ENCODE results near the gene BCL2L13.

The BCL2L13 gene

GRCh38 chr22:17647452-17647851 lies 8.9 kb downstream of the BCL2L13 start:
- H3K4me1 ChIP-seq: no peaks in the 10 kb centered on the region
- H3K36me3 ChIP-seq: no peaks in the 10 kb centered on the region
- no peak overlapping the region for H3K27ac ChIP-seq
- intact Hi-C loops (cut with DNase I; ENCODE audit: low total_unique reads): no loop called here
- no peak overlapping the region for H3K4me3 ChIP-seq
- no peaks in the 10 kb centered on the region for H3K9me3 ChIP-seq
- no peaks in the 10 kb centered on the region for H3K27me3 ChIP-seq
- TF ChIP-seq, protein P1, sequence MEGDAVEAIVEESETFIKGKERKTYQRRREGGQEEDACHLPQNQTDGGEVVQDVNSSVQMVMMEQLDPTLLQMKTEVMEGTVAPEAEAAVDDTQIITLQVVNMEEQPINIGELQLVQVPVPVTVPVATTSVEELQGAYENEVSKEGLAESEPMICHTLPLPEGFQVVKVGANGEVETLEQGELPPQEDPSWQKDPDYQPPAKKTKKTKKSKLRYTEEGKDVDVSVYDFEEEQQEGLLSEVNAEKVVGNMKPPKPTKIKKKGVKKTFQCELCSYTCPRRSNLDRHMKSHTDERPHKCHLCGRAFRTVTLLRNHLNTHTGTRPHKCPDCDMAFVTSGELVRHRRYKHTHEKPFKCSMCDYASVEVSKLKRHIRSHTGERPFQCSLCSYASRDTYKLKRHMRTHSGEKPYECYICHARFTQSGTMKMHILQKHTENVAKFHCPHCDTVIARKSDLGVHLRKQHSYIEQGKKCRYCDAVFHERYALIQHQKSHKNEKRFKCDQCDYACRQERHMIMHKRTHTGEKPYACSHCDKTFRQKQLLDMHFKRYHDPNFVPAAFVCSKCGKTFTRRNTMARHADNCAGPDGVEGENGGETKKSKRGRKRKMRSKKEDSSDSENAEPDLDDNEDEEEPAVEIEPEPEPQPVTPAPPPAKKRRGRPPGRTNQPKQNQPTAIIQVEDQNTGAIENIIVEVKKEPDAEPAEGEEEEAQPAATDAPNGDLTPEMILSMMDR (IDR thresholded peaks at IDR 0.05): no peak
- DNase-seq: no peak

- Histone ChIP-seq H3K4me1 (no peaks in the 10 kb centered on the region), H3K27me3 (no peaks in the 10 kb centered on the region), H3K36me3 (no peaks in the 10 kb centered on the region), H3K4me3 (no peak overlapping the region), H3K27ac (no peak overlapping the region), H3K9me3 (no peaks in the 10 kb centered on the region)
- intact Hi-C loops (cut with DNase I; ENCODE audit: low total_unique reads): no loop called here
- no peak for DNase-seq
- TF ChIP-seq, protein P1 (IDR thresholded peaks at IDR 0.05): no peak
These were observed 9.4 kb downstream of the BCL2L13 start for GRCh38 chr22:17647991-17648390.

DNA sequence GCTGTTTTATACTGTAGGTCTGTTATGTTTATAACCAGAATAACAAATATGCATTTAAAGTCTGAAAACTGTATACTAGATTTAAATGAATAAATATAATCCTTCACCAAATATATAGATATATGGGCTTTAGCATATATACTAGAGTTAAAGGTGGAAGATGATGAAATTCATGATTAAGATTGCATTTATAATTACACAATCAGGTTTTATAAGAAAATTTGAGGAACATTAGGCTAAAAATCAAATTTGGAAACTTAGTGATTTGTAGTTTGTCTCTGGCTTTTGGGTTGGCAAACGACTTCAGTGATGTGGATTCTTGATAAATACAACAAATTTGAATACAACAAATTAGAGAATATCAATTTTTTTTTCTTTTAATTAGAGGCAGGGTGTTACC lies 10.0 kb downstream of the BCL2L13 start:
- Histone ChIP-seq H3K36me3 (no peaks in the 10 kb centered on the region), H3K4me1 (no peaks in the 10 kb centered on the region), H3K27ac (no peak overlapping the region), H3K27me3 (no peaks in the 10 kb centered on the region), H3K9me3 (no peaks in the 10 kb centered on the region), H3K4me3 (no peak overlapping the region)
- intact Hi-C loops (cut with DNase I; ENCODE audit: low total_unique reads): no loop called here
- DNase-seq: no peak
- TF ChIP-seq, protein P1 (IDR thresholded peaks at IDR 0.05): no peak

- TF ChIP-seq, protein P1 (IDR thresholded peaks at IDR 0.05): no peak
- DNase-seq: no peak
- peaks cover 12 to 41% (median 16%) of the 10 kb centered on the region in 3 donors for H3K36me3 ChIP-seq
These were observed 16.7 kb downstream of the BCL2L13 start for GRCh38 chr22:17655289-17655688.

GRCh38 chr22:17656870-17657395 lies 18.4 kb downstream of the BCL2L13 start:
- Histone ChIP-seq H3K4me1 (no peaks in the 10 kb centered on the region), H3K9me3 (no peaks in the 10 kb centered on the region), H3K4me3 (no peak overlapping the region), H3K27me3 (no peaks in the 10 kb centered on the region), H3K36me3 (peaks cover 19 to 56% (median 30%) of the 10 kb centered on the region in 3 donors), H3K27ac (no peak overlapping the region)
- TF ChIP-seq, protein P1 (IDR thresholded peaks at IDR 0.05): no peak
- intact Hi-C loops (cut with DNase I; ENCODE audit: low total_unique reads): no loop called here
- DNase-seq: no peak

More at GRCh38 chr22:17655289-17655688, 16.7 kb downstream of the BCL2L13 start:
- Histone ChIP-seq H3K27me3 (no peaks in the 10 kb centered on the region), H3K27ac (no peak overlapping the region), H3K4me1 (no peaks in the 10 kb centered on the region), H3K4me3 (no peak overlapping the region), H3K9me3 (no peaks in the 10 kb centered on the region)
- intact Hi-C loops (cut with DNase I; ENCODE audit: low total_unique reads): no loop called here

All from tibial artery (tissue), 4 donors.